B cell (primary cell): Measurements from ENCODE around the gene TFEB. TPM values are rescaled to one million over a fixed set of nuclear protein-coding genes. Genes with fewer than 3 reads are reported as not detected.

Source experiments
- ATAC-seq: fragments of 200-7000 bp; cut with Tn5 transposase; one replicate; pipeline ENCODE4 v1.10.0; 2021; ENCODE audit warnings: low read depth, mild to moderate bottlenecking, moderate number of reproducible peaks, moderate library complexity
- CTCF ChIA-PET: fragments of 350-600 bp; sonication (Branson Sonifier 250); formaldehyde crosslinking; loops from one replicate; lab custom pipeline; 2021; ENCODE audit warnings: antibody characterized with exemption, inconsistent platforms; lab: Charles Lee
- POLR2A ChIA-PET: fragments of 350-600 bp; sonication (Branson Sonifier 250); formaldehyde crosslinking; loops from one replicate; lab custom pipeline; 2021; ENCODE audit warnings: antibody characterized with exemption; lab: Charles Lee
- DNase-seq: peaks from one replicate; pipeline ENCODE4 v3.0.0; 2013
- H2AFZ ChIP-seq: 2 replicates; pipeline ENCODE4 v1.6.1; 2012; ENCODE audit warnings: mild to moderate bottlenecking, low read depth, low read length; ENCODE audit not compliant: insufficient read depth, poor library complexity, severe bottlenecking
- H3K27ac ChIP-seq, 2 donors: 1 replicate in 1 of 2; 2 replicates in 1 of 2; pipeline ENCODE4 v1.5.1; 2012 to 2013; ENCODE audit warnings: low read length in 2 of 2, mild to moderate bottlenecking in 2 of 2, moderate library complexity in 1 of 2
- H3K27me3 ChIP-seq, 4 experiments: fragments of 200-600 bp in 1 of 4; sonication (generic) in 1 of 4; replicated peaks in 1 of 4; 1 replicate in 2 of 4; 2 replicates in 2 of 4; pipeline versions ENCODE4 v1.6.1 to v1.7.0; 2013 to 2016; ENCODE audit warnings: low read length in 3 of 4, mild to moderate bottlenecking in 2 of 4, mixed read lengths in 1 of 4, moderate library complexity in 1 of 4; ENCODE audit not compliant: insufficient read depth in 4 of 4, control insufficient read depth in 3 of 4; ENCODE audit errors: control extremely low read depth in 1 of 4
- H3K36me3 ChIP-seq, 2 experiments: replicated peaks in 1 of 2; 1 replicate in 1 of 2; 2 replicates in 1 of 2; pipeline versions ENCODE4 v1.6.1 to v1.7.1; 2013; ENCODE audit warnings: low read length in 1 of 2; ENCODE audit not compliant: insufficient read depth in 2 of 2, control insufficient read depth in 1 of 2; ENCODE audit errors: control extremely low read depth in 1 of 2, extremely low read depth in 1 of 2
- H3K4me1 ChIP-seq, 2 donors: fragments of 200-600 bp in 1 of 2; sonication (generic) in 1 of 2; 1 replicate in 1 of 2; 2 replicates in 1 of 2; pipeline versions ENCODE4 v1.5.1 to v1.6.1; 2013 to 2017; ENCODE audit warnings: low read length in 2 of 2; ENCODE audit not compliant: control insufficient read depth in 2 of 2, insufficient read depth in 2 of 2
- H3K4me2 ChIP-seq: replicated peaks from 2 replicates; pipeline ENCODE3; 2012; ENCODE audit warnings: mild to moderate bottlenecking, low read depth, low read length; ENCODE audit not compliant: poor library complexity, severe bottlenecking
- H3K4me3 ChIP-seq, 5 experiments: fragments of 200-600 bp in 1 of 5; sonication (generic) in 1 of 5; 1 replicate in 3 of 5; 2 replicates in 2 of 5; pipeline versions ENCODE4 v1.5.1 to v1.7.0; 2011 to 2016; ENCODE audit warnings: low read length in 4 of 5, mild to moderate bottlenecking in 4 of 5, low read depth in 2 of 5, control low read depth in 1 of 5, moderate library complexity in 1 of 5; ENCODE audit not compliant: insufficient read depth in 1 of 5; ENCODE audit errors: control extremely low read depth in 1 of 5, extremely low read depth in 1 of 5
- H3K79me2 ChIP-seq: fragments of 200-600 bp; sonication (generic); one replicate; pipeline ENCODE4 v1.6.0; 2016; ENCODE audit warnings: low read length; ENCODE audit not compliant: control insufficient read depth, insufficient read depth
- H3K9ac ChIP-seq: fragments of 200-600 bp; sonication (generic); 2 replicates; pipeline ENCODE4 v1.6.1; 2017; ENCODE audit warnings: mild to moderate bottlenecking, low read length, moderate library complexity
- H3K9me3 ChIP-seq, 3 donors: one replicate each; pipeline versions ENCODE4 v1.6.1 to v1.7.1; 2013; ENCODE audit warnings: low read length in 2 of 3; ENCODE audit not compliant: control insufficient read depth in 2 of 3, insufficient read depth in 1 of 3; ENCODE audit errors: control extremely low read depth in 1 of 3
- H4K20me1 ChIP-seq: 2 replicates; pipeline ENCODE4 v1.6.0; 2012; ENCODE audit warnings: mild to moderate bottlenecking, low read length; ENCODE audit not compliant: insufficient read depth, control insufficient read depth, poor library complexity, severe bottlenecking
- H3K27ac Mint-ChIP-seq: one replicate; pipeline ENCODE4 v1.8.0; 2021; ENCODE audit warnings: mixed read lengths
- H3K27me3 Mint-ChIP-seq: one replicate; pipeline ENCODE4 v1.8.0; 2021; ENCODE audit warnings: mixed read lengths
- H3K4me1 Mint-ChIP-seq: one replicate; pipeline ENCODE4 v1.8.0; 2021; ENCODE audit warnings: mixed read lengths
- H3K4me3 Mint-ChIP-seq: one replicate; pipeline ENCODE4 v1.8.0; 2021; ENCODE audit warnings: mixed read lengths
- H3K9me3 Mint-ChIP-seq: one replicate; pipeline ENCODE4 v1.8.0; 2022; ENCODE audit warnings: mixed read lengths; ENCODE audit not compliant: insufficient read depth
- EZH2 ChIP-seq: IDR thresholded peaks from 2 replicates; pipeline ENCODE4 v1.6.1; 2012; ENCODE audit warnings: borderline replicate concordance, low read depth, mild to moderate bottlenecking, moderate library complexity, low read length; ENCODE audit not compliant: insufficient read depth, poor library complexity, severe bottlenecking
- WGBS: methylation state at CpG from one replicate; pipeline ENCODE4 v1.1.5; 2013; ENCODE audit warnings: missing lambda C conversion rate; ENCODE audit not compliant: insufficient coverage; 5-methylcytosine and 5-hydroxymethylcytosine counted together
- intact Hi-C: fragments of 100-400 bp; cut with micrococcal nuclease; formaldehyde crosslinking; loops from one replicate; pipeline ENCODE4 v1.10.0; 2022
- polyA plus RNA-seq: library from polyadenylated mRNA; depleted of rRNA; stranded (reverse); fragments of >200 nt; gene quantifications from 2 replicates; pipeline ENCODE4 v1.2.3, GENCODE V29; 2012
- total RNA-seq, 2 donors: library from RNA; stranded (reverse); fragments of 120-200 nt in 1 of 2; gene quantifications; 1 replicate in 1 of 2; 2 replicates in 1 of 2; pipeline versions ENCODE4 v1.2.3 to v1.2.4, GENCODE V29; 2013 to 2022
- TF ChIP-seq, protein P1 (sequence below): fragments of 200-600 bp; IDR thresholded peaks from one replicate; pipeline ENCODE4 v1.8.0; 2022; ENCODE audit warnings: antibody characterized with exemption, mild to moderate bottlenecking

Gene TFEB
- total and polyA plus RNA-seq, 2 donors (not counting 1 experiment from before 2014, with no cell fraction given): 113 to 148 TPM

DNA sequence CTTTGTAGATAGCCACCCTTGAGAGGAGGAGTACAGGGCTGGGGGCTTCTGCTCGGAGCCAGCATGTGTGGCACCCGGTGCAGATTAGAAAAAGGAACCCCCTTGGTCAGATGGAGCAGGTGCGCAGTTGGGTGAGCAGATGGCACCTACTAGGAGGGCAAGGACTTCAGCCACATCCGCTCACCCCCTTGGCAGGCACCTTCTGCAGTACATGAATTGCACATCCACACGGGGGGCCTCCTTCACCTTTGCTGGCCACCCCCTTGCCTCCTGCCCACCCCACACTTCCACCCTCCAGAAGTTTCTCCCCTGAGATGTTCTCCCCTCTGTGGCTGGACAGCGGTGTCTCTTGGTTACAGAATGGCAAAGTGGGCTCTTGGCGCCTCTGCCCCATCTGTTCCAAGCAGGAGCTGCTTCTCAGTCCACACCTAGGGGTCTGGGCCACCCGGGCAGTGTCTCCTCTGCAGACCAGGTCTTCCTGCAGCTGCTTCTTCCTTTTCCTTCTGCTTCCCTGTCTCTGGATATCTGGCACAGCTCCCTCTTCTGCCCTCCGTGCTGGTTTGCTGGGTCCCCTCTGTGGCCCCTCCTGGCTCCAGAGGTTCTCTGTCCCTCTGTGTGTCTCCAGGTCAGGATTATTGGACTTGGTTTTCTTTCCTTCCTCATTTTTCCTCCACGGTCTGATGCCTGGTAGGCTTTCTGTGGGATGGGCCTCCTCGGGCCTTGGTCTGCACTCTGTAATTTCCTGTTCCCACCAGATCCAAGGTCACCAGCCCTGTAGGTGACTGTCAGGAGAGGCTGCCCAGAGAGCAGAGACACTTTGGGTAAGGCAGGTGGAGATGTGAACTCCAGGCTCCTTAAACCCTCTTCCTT lies 93.1 kb downstream of the TFEB start:
- Histone ChIP-seq H3K4me2 (no peak overlapping the region), H3K36me3 (no peaks in the 10 kb centered on the region), H3K27ac (no peak overlapping the region), H3K4me1 (peaks cover 15 to 17% of the 10 kb centered on the region in 2 donors), H3K79me2 (no peaks in the 10 kb centered on the region), H3K27me3 (peaks cover 0 to 49% (median 13%) of the 10 kb centered on the region in 4 experiments), H3K4me3 (no peak overlapping the region), H2AFZ (no peak overlapping the region), H3K9ac (no peak overlapping the region), H4K20me1 (no peaks in the 10 kb centered on the region), H3K9me3 (peaks cover 0 to 12% (median 0%) of the 10 kb centered on the region in 3 donors)
- DNase-seq (no peak), ATAC-seq (no peak)
- Mint-ChIP-seq H3K9me3 (no peaks in the 10 kb centered on the region), H3K27me3 (peaks cover 47% of the 10 kb centered on the region), H3K4me3 (no peak overlapping the region), H3K4me1 (peaks cover 12% of the 10 kb centered on the region), H3K27ac (no peak overlapping the region)
- POLR2A ChIA-PET: no interaction called here
- WGBS: 92% methylated on average over 9 of the region's 11 CpGs
- TF ChIP-seq EZH2: no peak
- TF ChIP-seq, protein P1, sequence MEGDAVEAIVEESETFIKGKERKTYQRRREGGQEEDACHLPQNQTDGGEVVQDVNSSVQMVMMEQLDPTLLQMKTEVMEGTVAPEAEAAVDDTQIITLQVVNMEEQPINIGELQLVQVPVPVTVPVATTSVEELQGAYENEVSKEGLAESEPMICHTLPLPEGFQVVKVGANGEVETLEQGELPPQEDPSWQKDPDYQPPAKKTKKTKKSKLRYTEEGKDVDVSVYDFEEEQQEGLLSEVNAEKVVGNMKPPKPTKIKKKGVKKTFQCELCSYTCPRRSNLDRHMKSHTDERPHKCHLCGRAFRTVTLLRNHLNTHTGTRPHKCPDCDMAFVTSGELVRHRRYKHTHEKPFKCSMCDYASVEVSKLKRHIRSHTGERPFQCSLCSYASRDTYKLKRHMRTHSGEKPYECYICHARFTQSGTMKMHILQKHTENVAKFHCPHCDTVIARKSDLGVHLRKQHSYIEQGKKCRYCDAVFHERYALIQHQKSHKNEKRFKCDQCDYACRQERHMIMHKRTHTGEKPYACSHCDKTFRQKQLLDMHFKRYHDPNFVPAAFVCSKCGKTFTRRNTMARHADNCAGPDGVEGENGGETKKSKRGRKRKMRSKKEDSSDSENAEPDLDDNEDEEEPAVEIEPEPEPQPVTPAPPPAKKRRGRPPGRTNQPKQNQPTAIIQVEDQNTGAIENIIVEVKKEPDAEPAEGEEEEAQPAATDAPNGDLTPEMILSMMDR: no peak
- CTCF ChIA-PET: no interaction called here
- intact Hi-C loops: no loop called here

DNA sequence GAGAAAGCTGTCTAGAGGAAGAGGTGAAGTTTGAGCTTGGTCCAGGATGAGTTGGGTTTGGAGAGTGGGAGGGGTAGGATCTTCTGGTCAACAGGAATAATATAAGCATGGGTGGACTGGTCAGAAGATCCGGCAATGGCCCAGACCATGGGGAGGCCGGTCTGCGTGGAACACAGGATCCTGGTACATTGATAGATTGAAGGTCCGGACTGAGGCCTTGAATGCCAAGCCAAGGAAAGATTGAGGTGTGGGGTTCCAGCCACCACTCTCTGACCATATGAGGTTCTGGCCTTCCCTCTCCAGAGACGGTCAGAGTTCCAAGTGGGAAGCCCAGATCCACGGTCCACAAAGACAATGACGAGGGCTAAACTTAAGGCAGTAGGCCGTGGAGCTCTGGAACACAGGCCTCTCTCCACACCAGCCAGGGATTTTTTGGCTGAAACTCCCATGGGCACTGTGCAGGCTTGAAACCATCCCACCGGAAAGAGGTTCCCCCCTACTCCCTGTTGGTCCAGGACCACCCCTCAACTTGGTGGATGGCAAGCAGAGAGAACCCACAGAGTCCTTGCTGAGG lies 94.0 kb downstream of the TFEB start:
- no peak for ATAC-seq
- Histone ChIP-seq H3K9me3 (peaks cover 0 to 14% (median 0%) of the 10 kb centered on the region in 3 donors), H3K4me2 (no peak overlapping the region), H3K4me3 (no peak overlapping the region), H3K36me3 (no peaks in the 10 kb centered on the region), H3K79me2 (no peaks in the 10 kb centered on the region), H4K20me1 (no peaks in the 10 kb centered on the region), H3K27me3 (peaks cover 0 to 53% (median 19%) of the 10 kb centered on the region in 4 experiments), H3K27ac (no peak overlapping the region), H3K4me1 (peaks cover 17 to 21% of the 10 kb centered on the region in 2 donors), H2AFZ (no peak overlapping the region), H3K9ac (no peak overlapping the region)
- intact Hi-C loops: no loop called here
- Mint-ChIP-seq H3K4me1 (peaks cover 15% of the 10 kb centered on the region), H3K27ac (no peak overlapping the region), H3K9me3 (no peaks in the 10 kb centered on the region), H3K27me3 (peaks cover 50% of the 10 kb centered on the region), H3K4me3 (no peak overlapping the region)
- 81% methylated on average over 9 of the region's 9 CpGs for WGBS
- ChIA-PET POLR2A (no interaction called here), CTCF (no interaction called here)
- DNase-seq: no peak
- no peak for TF ChIP-seq EZH2
- TF ChIP-seq, protein P1: no peak
